ENCODE data around the gene LAMA2. TPM values are rescaled to one million over a fixed set of nuclear protein-coding genes. Genes with fewer than 3 reads are reported as not detected.
A peak's percentile ranks its signal among the peaks of the same experiment; 100 is the strongest.

LAMA2 gene
- total RNA-seq (2021) = 3.7 and 4.2 TPM in 2 replicates
- long read RNA-seq, partial matches to known transcripts = 2 of 3 reads
- long read RNA-seq, other reads (novel, unspliced or antisense) = 1 of 3 reads

- no peak within 1 kb of the TSS for H3K23ac ChIP-seq (ENCODE audit: insufficient read length, low read depth, low read length)
- H3K79me1 ChIP-seq (ENCODE audit: insufficient read depth, low read depth, low read length, poor library complexity, severe bottlenecking) = no peaks in the 10 kb centered on the region
- no peaks in the 10 kb centered on the region for H3K27me3 Mint-ChIP-seq (ENCODE audit: low read depth)
- H2AFZ ChIP-seq (ENCODE audit: low read length) = peak within 1 kb of the TSS; percentile 27
- no peak within 1 kb of the TSS for H4K5ac ChIP-seq (ENCODE audit: insufficient read length, low read depth, low read length)
- no peak within 1 kb of the TSS for H2BK5ac ChIP-seq (ENCODE audit: insufficient read length, low read length)
- no CpG with 5 or more reads among the region's 36 CpGs for WGBS (ENCODE audit: extremely low coverage, insufficient read length, low lambda C conversion rate)
- H3K14ac ChIP-seq (ENCODE audit: insufficient read depth, low read length) = peak within 1 kb of the TSS; percentile 27
- H3K18ac ChIP-seq (ENCODE audit: insufficient read length, low read depth, low read length) = no peak within 1 kb of the TSS
- H4K91ac ChIP-seq (ENCODE audit: insufficient read length, low read depth, low read length) = no peak within 1 kb of the TSS
- no peaks in the 10 kb centered on the region for H3K9me3 ChIP-seq (ENCODE audit: control insufficient read depth, low read depth, low read length)
- H3K4me2 ChIP-seq (ENCODE audit: insufficient read depth, insufficient read length, low read length) = peak within 1 kb of the TSS; percentile 79
- H3K27ac ChIP-seq (ENCODE audit: insufficient read length, low read depth, low read length) = no peak within 1 kb of the TSS
- H2BK15ac ChIP-seq (ENCODE audit: low read depth, low read length) = no peak within 1 kb of the TSS
- H4K20me1 ChIP-seq (ENCODE audit: control insufficient read depth, insufficient read depth, insufficient read length) = no peaks in the 10 kb centered on the region
- H3K4me1 Mint-ChIP-seq = peaks cover 12% of the 10 kb centered on the region in 2 experiments
- H3T11ph ChIP-seq (ENCODE audit: low read length) = no peak within 1 kb of the TSS
- H2AK5ac ChIP-seq (ENCODE audit: insufficient read length, low read length) = no peak within 1 kb of the TSS
- H3K79me2 ChIP-seq (ENCODE audit: insufficient read depth, low read length) = no peaks in the 10 kb centered on the region
- H3K4me3 Mint-ChIP-seq = peak within 1 kb of the TSS; percentile 68 to 77
- no peaks in the 10 kb centered on the region for H3K36me3 Mint-ChIP-seq (ENCODE audit: insufficient read depth in 1 of 3, low read depth in 3 of 3)
- no peak within 1 kb of the TSS for H3K56ac ChIP-seq (ENCODE audit: insufficient read length, low read depth, low read length)
- H2BK12ac ChIP-seq (ENCODE audit: insufficient read length, low read depth, low read length) = no peak within 1 kb of the TSS
- no peak within 1 kb of the TSS for H3K4ac ChIP-seq (ENCODE audit: low read depth, low read length)
- no peaks in the 10 kb centered on the region; a peak in 1 of 5 replicates for H3K9me3 Mint-ChIP-seq
- H2BK120ac ChIP-seq (ENCODE audit: low read depth, low read length, poor library complexity, severe bottlenecking) = no peak within 1 kb of the TSS
- H4K8ac ChIP-seq (replicated peaks; ENCODE audit: insufficient read length, low read depth, low read length) = no peak within 1 kb of the TSS
- no peak within 1 kb of the TSS for H3K9ac ChIP-seq (ENCODE audit: extremely low read depth, insufficient read length, low read length)
- peaks cover 7% of the 10 kb centered on the region for H3K23me2 ChIP-seq (ENCODE audit: insufficient read length, low read depth, low read length, poor library complexity, severe bottlenecking)
- DNase-seq = peak; percentile 87
- H2BK20ac ChIP-seq (ENCODE audit: low read depth, low read length, poor library complexity, severe bottlenecking) = no peak within 1 kb of the TSS
- H3K27me3 ChIP-seq (ENCODE audit: insufficient read depth, low read length) = no peaks in the 10 kb centered on the region
- H3K27ac Mint-ChIP-seq = no peak within 1 kb of the TSS; a peak in 1 of 7 replicates
- TF ChIP-seq CTCF (conservative IDR thresholded peaks at IDR 0.05) = peak; percentile 43; the same call in 2 of the 3 replicates
- H3K4me1 ChIP-seq (ENCODE audit: insufficient read depth, low read length) = no peaks in the 10 kb centered on the region; the same call in 1 of the 2 replicates
Observed at GRCh38 chr6:128882991-128883611, at the start of gene LAMA2. LAMA2 (plus strand) TSS chr6:128883138; CDS start chr6:128883246, 108 bp downstream.
